ENCODE results near the gene OR10A4. TPM values are rescaled to one million over a fixed set of nuclear protein-coding genes. Genes with fewer than 3 reads are reported as not detected.

The OR10A4 gene
- total and polyA plus RNA-seq, 2 of the 13 experiments (the other 11 are each of a cell fraction or from before 2014, with no cell fraction given): not detected

- no peak for TF ChIP-seq MXD1 (CRISPR knock-in tag; IDR thresholded peaks at IDR 0.05)
These were observed 48.7 kb downstream of the OR10A4 start (continued) for GRCh38 chr11:6925007-6925577.

- no peak overlapping the region for H3K27ac ChIP-seq (ENCODE audit: extremely low read length, insufficient read depth, low read length)
- no peaks in the 10 kb centered on the region for H3K9me3 ChIP-seq (ENCODE audit: low read length)
- H3K4me3 ChIP-seq (replicated peaks in 1 of 3; ENCODE audit: insufficient read depth in 1 of 3, low read depth in 2 of 3, low read length in 3 of 3): no peak overlapping the region
- H3K27me3 ChIP-seq (ENCODE audit: control insufficient read depth in 1 of 2, insufficient read depth in 2 of 2, low read length in 2 of 2): peaks cover 0 to 23% of the 10 kb centered on the region in 2 experiments; a peak in 2 of 5 replicates
- no peak overlapping the region for H3K4me2 ChIP-seq (ENCODE audit: low read depth, low read length)
- no peak for TF ChIP-seq ZFYVE20 (CRISPR knock-in tag; IDR thresholded peaks at IDR 0.05; ENCODE audit: borderline replicate concordance, low read depth)
- TF ChIP-seq TRAFD1 (CRISPR knock-in tag; IDR thresholded peaks at IDR 0.05; ENCODE audit: borderline replicate concordance): no peak
- no peak for TF ChIP-seq ONECUT2 (CRISPR knock-in tag; IDR thresholded peaks at IDR 0.05)
- no peak for TF ChIP-seq MED1 (CRISPR knock-in tag; IDR thresholded peaks at IDR 0.05)
- TF ChIP-seq HHEX (CRISPR knock-in tag; IDR thresholded peaks at IDR 0.05): no peak
- no peaks in the 10 kb centered on the region for H3K4me1 ChIP-seq (ENCODE audit: insufficient read depth, low read length)
- no peaks in the 10 kb centered on the region for H3K36me3 ChIP-seq (replicated peaks in 1 of 2; ENCODE audit: control insufficient read depth in 1 of 2, insufficient read depth in 2 of 2, low read length in 2 of 2)
- no peak for ATAC-seq
- DNase-seq (ENCODE audit: low spot score): no peak
- 52% methylated on average over 2 of the region's 2 CpGs for WGBS (ENCODE audit: low lambda C conversion rate)
- CTCF ChIA-PET (ENCODE audit: low intra/inter-chr PET ratio, low total read pairs): no interaction called here
- in situ Hi-C loops (cut with HindIII; ENCODE audit: extremely low pct_ligation_motif_present, low pct_unique_long_range_greater_than_20kb): no loop called here
- no peaks in the 10 kb centered on the region for H3K79me2 ChIP-seq (ENCODE audit: insufficient read depth, low read length)
- no peak overlapping the region for H3K9ac ChIP-seq (ENCODE audit: insufficient read depth, low read depth, low read length)
- no TSS peak for BruUV-seq (replicated peaks)
- FAIRE-seq: no peak
- no peak overlapping the region for H2AFZ ChIP-seq (ENCODE audit: low read length)
- H4K20me1 ChIP-seq (ENCODE audit: insufficient read depth, low read length): no peaks in the 10 kb centered on the region
- intact Hi-C loops (cut with micrococcal nuclease; ENCODE audit: unreplicated experiment): no loop called here
- POLR2A ChIA-PET: no interaction called here
These were observed 49.3 kb downstream of the OR10A4 start for GRCh38 chr11:6925636-6926207.

Measured in HepG2 (cell line).